Measurements from ENCODE around the gene EXOSC7. TPM values are rescaled to one million over a fixed set of nuclear protein-coding genes. Genes with fewer than 3 reads are reported as not detected.
A peak's percentile ranks its signal among the peaks of the same experiment; 100 is the strongest.
"Not testable (repeated sequence)": the region's sequence is repeated elsewhere in the genome, so short reads cannot be mapped to it uniquely, and the experiment has no call there.

EXOSC7 gene
- 10 to 100 TPM; 50.7 to 75.7 TPM for total RNA-seq

DNA sequence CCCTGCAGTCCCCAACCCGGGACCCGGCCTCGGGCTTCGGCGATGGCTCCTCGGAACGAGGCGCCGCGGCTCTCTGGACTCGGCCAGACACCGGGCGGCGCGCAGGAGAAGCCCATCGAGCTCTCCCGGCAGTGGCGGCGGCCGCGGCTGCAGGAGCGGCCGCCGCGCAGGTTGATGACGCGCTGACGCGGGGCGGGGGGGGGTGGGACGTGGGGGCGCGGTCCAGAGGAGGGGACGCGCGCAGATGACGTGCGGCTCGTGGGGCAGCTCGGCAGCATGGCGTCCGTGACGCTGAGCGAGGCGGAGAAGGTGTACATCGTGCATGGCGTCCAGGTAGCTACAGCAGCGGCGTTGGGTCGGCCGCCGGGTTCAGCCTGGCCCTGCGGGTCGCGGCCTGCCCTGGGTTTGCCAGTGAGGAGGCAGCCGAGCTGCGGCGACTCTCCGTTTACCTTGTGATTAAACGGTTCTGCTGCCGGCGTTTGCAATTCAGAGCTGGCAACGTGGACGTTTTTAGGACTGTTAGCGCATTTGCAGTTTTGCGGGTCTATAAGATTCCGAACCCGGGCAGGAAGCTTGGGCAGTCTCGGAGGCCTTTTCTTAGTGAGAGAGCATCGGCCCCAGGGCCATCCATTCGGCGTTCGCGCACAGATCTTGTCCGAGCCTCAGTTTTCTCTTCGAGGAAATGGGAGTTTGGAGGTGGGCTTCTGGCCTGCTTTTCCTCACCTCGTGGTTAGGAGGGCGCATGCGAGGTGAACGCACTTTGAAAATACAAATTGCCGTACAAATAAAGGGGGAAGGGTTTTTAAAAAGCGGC lies at the start of gene EXOSC7, which contains the start of gene ZDHHC3:
EXOSC7 (plus strand) TSS at position 243 of the 814 bp plus-strand sequence; CDS start at position 277, 34 bp downstream.
ZDHHC3 (minus strand) TSS at position 173 of the 814 bp plus-strand sequence. CDS start 16,738 bp downstream, outside the sequence.
- ATAC-seq = peak; percentile 93 to 95
- Mint-ChIP-seq H3K36me3 (no peaks in the 10 kb centered on the region), H3K27ac (peak within 1 kb of the TSS; percentile 95 to 97), H3K27me3 (no peaks in the 10 kb centered on the region), H3K4me3 (peak within 1 kb of the TSS; percentile 98), H3K4me1 (ENCODE audit: low read depth in 2 of 2) (peaks cover 54 to 66% of the 10 kb centered on the region in 2 donors), H3K9me3 (no peaks in the 10 kb centered on the region)
- peak; percentile 90 for DNase-seq (ENCODE audit: low spot score)

DNA sequence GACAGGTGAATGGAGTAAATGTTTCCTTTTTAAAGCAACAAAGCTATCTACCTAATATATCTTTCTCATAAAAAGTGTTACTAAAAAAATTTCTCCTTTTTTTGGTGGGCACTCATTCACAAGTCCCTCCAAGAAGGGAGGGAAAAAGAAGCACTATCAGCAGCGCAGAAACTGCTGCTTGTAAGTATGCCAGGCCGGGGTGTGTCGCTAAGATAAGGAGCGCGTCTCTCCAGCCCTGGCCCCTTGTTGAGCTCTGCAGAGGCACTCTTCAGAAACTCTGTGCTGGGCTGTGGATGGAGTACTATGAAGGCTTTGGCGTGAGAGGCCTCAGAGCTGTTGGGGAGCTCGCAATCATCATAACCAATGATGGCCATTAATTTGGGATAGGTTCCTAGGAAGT lies 49.1 kb upstream of the EXOSC7 start:
- Mint-ChIP-seq H3K4me1 (ENCODE audit: low read depth in 2 of 2) (peaks cover 0 to 3% of the 10 kb centered on the region in 2 donors), H3K27ac (peak overlapping the region in 1 of 2 donors; percentile 43), H3K4me3 (no peak overlapping the region), H3K9me3 (no peaks in the 10 kb centered on the region), H3K36me3 (peaks cover 8% of the 10 kb centered on the region), H3K27me3 (no peaks in the 10 kb centered on the region)
- DNase-seq (ENCODE audit: low spot score) (no peak), ATAC-seq (no peak)

DNA sequence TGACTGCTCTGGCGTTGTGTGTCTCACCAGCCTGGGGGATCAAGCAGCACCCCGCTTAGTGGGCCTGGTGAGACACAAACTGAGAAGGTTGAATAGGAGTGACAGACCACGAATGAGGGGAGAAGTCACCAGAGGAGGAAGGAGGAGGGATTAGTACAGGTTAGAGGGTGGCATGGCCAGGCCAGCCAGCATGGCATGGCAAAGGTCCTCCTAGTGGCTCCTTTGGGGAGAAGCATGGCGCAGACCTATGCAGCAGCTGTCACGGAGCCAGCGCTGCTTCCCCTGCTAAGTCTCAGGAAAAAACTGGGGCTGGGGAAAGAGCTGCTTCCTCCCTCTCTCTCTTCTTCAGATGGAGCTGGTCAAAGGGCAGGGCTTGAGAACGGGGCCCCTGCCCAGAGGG lies 48.7 kb upstream of the EXOSC7 start:
- no peak overlapping the region for H3K27ac Mint-ChIP-seq
- peaks cover 8% of the 10 kb centered on the region for H3K36me3 Mint-ChIP-seq
- DNase-seq (ENCODE audit: low spot score) = no peak
- ATAC-seq = no peak
- peaks cover 0 to 3% of the 10 kb centered on the region in 2 donors for H3K4me1 Mint-ChIP-seq (ENCODE audit: low read depth in 2 of 2)
- H3K9me3 Mint-ChIP-seq = no peaks in the 10 kb centered on the region
- no peak overlapping the region for H3K4me3 Mint-ChIP-seq
- no peaks in the 10 kb centered on the region for H3K27me3 Mint-ChIP-seq

DNA sequence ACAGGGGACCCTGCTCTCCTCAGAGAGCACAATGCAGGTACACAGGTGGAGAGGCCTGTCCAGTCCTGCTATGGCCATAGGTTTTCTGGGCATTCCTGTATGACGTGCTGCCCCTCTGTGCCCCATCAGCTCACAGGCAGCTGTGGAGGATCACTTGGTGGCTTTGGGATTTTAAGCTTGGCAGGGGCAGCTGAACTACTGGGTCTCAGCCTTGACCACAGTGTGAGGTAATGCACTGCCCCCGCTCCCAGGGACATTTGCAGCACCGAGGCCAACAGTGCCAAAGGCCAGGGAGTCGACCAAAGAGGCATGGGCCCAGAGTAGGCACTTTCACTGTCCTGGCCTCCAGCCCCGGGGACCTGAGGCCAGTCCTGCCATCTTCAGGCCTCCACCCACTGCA lies 46.3 kb upstream of the EXOSC7 start:
- peaks cover 6 to 11% of the 10 kb centered on the region in 2 donors for H3K4me1 Mint-ChIP-seq (ENCODE audit: low read depth in 2 of 2)
- ATAC-seq (no peak), DNase-seq (ENCODE audit: low spot score) (no peak)
- no peaks in the 10 kb centered on the region for H3K27me3 Mint-ChIP-seq
- no peaks in the 10 kb centered on the region for H3K9me3 Mint-ChIP-seq
- H3K4me3 Mint-ChIP-seq = no peak overlapping the region
- H3K27ac Mint-ChIP-seq = no peak overlapping the region
- peaks cover 8% of the 10 kb centered on the region for H3K36me3 Mint-ChIP-seq

DNA sequence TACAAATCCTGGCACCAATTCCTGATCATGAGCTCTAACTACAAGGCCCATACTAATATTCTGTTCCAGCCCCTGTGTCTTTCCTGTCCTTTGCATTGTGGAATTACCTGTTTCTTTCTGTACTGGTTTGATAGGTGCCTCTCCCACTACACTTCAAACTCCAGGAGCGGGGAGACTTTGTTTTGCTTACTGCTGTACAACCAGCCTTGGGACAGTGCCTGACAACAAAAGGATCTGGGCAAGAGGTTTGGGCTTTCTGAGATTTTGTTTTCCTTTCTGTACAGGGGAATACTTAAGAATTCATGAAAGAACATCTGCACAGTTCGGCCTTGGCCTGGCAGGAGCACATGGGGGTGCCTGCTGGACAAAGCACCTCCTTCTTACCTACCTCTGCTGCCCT lies 45.1 kb upstream of the EXOSC7 start:
- H3K9me3 Mint-ChIP-seq = no peaks in the 10 kb centered on the region
- H3K4me1 Mint-ChIP-seq (ENCODE audit: low read depth in 2 of 2) = peaks cover 10 to 15% of the 10 kb centered on the region in 2 donors
- H3K27me3 Mint-ChIP-seq = no peaks in the 10 kb centered on the region
- DNase-seq (ENCODE audit: low spot score) (no peak), ATAC-seq (no peak)
- no peak overlapping the region for H3K4me3 Mint-ChIP-seq
- no peak overlapping the region for H3K27ac Mint-ChIP-seq
- peaks cover 2% of the 10 kb centered on the region for H3K36me3 Mint-ChIP-seq

DNA sequence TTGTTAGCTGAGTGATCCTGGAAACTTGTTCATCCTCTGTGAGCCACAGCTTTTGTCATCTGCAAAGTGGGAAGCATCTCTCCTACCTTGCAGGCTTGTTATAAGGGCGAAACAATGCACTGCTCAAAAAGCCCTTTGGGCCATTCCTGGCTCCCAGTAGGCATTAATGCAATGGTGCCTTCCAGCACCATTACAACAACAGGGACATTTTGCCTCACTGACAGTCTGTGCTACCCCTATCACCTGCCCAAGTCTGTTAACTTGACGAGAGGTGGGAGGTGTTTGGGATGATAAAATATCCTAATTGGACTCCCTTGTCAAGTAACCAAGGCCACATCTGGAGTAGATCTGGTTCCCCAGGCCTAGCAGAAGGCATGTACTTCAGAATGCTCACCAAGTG lies 44.3 kb upstream of the EXOSC7 start:
- Mint-ChIP-seq H3K4me1 (ENCODE audit: low read depth in 2 of 2) (peaks cover 16 to 21% of the 10 kb centered on the region in 2 donors), H3K4me3 (no peak overlapping the region), H3K27me3 (no peaks in the 10 kb centered on the region), H3K27ac (no peak overlapping the region), H3K9me3 (no peaks in the 10 kb centered on the region), H3K36me3 (peaks cover 4% of the 10 kb centered on the region)
- DNase-seq (ENCODE audit: low spot score) (no peak), ATAC-seq (no peak)

DNA sequence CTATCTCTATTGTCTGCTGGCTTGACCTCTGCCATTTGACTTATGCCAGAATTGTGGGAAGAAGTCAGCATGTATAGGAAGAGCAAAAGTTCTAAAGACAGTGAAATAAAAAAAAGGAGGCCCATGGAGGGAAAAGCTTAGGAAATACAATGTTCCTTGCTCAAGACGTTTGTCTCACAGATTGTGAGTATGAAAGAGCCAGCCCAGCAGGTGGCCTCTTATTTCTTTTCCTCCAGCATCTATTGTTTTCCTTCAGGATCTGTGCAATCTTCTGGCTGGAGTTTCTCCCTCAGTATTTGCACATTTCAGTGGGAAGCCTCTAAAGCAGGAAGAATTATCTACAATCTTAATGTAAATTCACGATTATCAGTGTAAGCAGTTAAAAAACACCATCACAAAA lies 43.8 kb upstream of the EXOSC7 start:
- Mint-ChIP-seq H3K27me3 (no peaks in the 10 kb centered on the region), H3K36me3 (peaks cover 4% of the 10 kb centered on the region), H3K4me1 (ENCODE audit: low read depth in 2 of 2) (peaks cover 16 to 19% of the 10 kb centered on the region in 2 donors), H3K27ac (peak overlapping the region in 1 of 2 donors; percentile 19), H3K9me3 (no peaks in the 10 kb centered on the region), H3K4me3 (no peak overlapping the region)
- ATAC-seq = no peak
- DNase-seq (ENCODE audit: low spot score) = no peak

DNA sequence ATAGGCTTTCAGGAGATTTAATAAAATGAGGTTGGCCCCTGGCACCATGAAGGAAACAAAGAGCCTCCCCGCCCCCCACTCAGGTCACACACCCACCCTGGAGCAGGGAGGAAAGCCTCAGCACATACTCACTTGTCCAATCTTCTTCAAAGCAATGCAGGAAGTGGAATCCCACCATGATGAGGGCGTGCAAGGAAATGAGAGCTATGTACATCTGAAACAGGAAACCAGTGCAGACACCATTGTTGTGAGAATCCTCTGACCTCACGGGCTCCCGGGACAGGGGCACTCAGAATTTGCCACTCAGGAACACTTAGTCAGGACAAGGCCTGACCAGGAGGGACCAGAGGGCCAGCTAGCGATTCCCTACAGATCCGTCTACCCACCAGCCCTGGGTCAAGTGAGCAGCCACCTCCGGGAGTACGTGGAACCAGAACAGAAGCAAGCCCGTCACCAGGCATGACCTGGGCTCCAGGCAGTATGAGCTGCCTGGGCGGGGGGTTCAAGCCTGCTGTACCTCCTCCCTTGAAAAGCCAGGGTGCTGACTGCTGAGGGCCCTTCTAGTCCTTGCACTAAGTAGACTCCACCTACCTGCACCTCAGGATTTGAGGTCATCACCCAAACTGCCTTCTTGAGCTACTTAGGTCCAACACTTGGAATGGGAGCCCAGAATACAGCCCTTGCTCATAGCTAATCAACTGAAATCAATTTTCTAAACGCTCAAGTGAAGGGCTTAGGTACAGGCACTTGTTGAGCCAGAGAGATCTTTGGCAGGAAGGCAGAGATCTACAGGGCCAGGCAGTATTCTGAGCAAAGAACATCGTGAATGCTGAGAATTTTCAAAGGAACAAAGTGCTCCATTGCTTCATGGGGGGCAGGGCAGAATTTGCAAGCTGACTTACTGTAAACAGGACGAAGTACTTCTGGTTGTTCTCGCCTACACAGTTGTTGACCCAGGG lies 42.8 kb upstream of the EXOSC7 start:
- Mint-ChIP-seq H3K27me3 (no peaks in the 10 kb centered on the region), H3K4me3 (no peak overlapping the region), H3K9me3 (no peaks in the 10 kb centered on the region), H3K36me3 (peaks cover 4% of the 10 kb centered on the region), H3K4me1 (ENCODE audit: low read depth in 2 of 2) (peaks cover 16 to 19% of the 10 kb centered on the region in 2 donors), H3K27ac (peak overlapping the region in 1 of 2 donors; percentile 19)
- DNase-seq (ENCODE audit: low spot score) (no peak), ATAC-seq (peak in 1 of 2 donors; percentile 18)

DNA sequence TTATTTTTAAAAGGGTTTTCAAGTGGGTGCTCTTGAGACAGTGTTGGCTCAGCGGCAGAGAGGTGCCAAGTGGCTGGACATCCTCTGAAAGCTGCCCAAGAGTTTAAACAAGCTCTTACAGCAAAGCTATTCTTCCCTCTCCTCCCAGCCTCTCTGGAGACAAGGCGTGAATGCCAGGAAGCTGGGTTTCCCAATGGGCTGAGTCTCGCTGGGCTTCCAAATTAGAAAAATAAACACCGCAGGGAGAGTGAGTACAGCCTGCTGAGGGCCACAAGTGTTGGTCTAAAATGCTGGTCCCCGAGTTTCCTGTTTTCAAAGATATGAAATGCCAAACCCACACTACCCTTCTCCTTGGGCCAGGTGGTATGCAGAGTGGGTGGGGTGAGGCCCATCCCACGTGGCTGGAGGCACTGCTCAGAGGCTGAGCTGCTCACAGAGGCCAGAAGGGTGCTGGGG lies 36.4 kb upstream of the EXOSC7 start:
- Mint-ChIP-seq H3K27ac (no peak overlapping the region), H3K9me3 (no peaks in the 10 kb centered on the region), H3K36me3 (peaks cover 14% of the 10 kb centered on the region), H3K4me3 (no peak overlapping the region), H3K27me3 (no peaks in the 10 kb centered on the region), H3K4me1 (ENCODE audit: low read depth in 2 of 2) (peaks cover 19% of the 10 kb centered on the region in 2 donors)
- no peak for DNase-seq (ENCODE audit: low spot score)
- no peak for ATAC-seq

DNA sequence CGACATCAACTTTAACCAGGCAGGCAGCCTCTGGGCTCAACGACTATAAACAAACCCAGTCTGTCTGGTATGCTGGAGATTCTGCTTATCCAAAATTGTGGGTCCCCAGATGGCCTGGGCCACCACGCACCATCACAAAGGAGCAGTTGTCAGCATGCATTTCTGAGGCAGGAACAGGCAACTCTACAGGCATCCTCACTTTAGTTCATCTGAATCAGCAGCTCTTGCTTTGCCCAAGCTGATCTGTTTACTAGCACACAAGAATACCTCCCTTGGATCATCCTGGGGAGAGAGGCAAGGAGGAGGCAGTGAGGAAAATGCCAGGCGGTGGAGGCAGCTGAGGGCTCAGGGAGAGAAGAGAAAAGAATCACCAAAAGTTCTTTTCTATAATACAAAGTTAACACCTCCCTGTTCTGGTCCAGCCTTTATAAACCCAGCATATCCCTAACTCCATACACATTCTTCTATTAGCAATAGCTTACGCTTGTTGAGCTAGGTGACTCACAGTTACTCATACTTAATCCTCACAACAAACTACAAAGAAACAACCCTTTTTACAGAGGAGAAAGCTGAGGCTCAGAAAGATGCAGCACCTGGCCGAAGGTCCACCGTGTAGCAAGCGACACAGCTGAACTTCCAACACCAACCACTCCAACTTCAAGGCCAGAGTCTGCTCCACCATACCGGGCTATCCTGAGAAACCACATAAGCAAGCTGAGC lies 33.7 kb upstream of the EXOSC7 start:
- H3K27ac Mint-ChIP-seq = no peak overlapping the region
- no peak for ATAC-seq
- H3K36me3 Mint-ChIP-seq = peaks cover 10% of the 10 kb centered on the region
- no peak overlapping the region for H3K4me3 Mint-ChIP-seq
- peaks cover 19 to 24% of the 10 kb centered on the region in 2 donors for H3K4me1 Mint-ChIP-seq (ENCODE audit: low read depth in 2 of 2)
- no peaks in the 10 kb centered on the region for H3K9me3 Mint-ChIP-seq
- no peaks in the 10 kb centered on the region for H3K27me3 Mint-ChIP-seq
- DNase-seq (ENCODE audit: low spot score) = no peak

DNA sequence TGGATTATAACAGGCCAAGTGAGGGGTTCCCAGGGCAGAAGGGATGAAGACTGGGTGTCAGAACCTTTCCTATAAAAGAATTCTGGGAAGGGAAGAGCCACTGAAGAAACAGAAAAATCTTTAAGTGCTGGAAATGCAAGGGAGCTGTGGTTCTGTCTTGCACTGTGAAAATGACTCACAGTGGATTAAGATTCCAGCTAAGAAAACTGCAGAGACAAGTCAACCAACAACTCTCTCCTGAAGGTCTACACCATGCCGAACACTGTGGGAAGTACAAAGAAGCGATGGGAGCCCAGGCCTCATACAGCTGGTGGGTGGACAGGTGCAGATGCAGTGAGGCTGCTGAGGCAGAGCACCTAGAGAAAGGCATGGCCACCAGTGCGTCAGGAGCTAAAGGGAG lies 27.8 kb upstream of the EXOSC7 start:
- Mint-ChIP-seq H3K27ac (peak overlapping the region in 1 of 2 donors; percentile 76), H3K4me1 (ENCODE audit: low read depth in 2 of 2) (peaks cover 37 to 38% of the 10 kb centered on the region in 2 donors), H3K9me3 (no peaks in the 10 kb centered on the region), H3K27me3 (no peaks in the 10 kb centered on the region), H3K4me3 (no peak overlapping the region), H3K36me3 (no peaks in the 10 kb centered on the region)
- ATAC-seq (no peak), DNase-seq (ENCODE audit: low spot score) (no peak)

DNA sequence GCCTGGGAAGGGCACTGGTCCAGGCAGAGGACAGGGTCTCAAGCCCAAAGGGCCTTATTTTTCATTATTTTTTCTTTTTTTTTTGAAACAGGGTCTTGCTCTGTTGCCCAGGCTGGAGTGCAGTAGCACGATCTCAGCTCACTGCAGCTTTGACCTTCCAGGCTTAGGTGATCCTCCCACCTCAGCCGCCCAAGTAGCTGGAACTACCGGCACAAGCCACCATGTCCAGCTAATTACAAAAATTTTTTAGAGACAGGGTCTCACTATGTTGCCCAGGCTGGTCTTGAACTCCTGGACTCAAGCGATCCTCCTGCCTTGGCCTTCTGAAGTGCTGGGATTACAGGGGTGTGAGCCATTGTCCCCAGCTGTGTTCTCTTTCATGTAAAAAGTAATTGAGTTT lies 26.3 kb upstream of the EXOSC7 start:
- H3K9me3 Mint-ChIP-seq; H3K27ac Mint-ChIP-seq; ATAC-seq; DNase-seq (ENCODE audit: low spot score); H3K4me3 Mint-ChIP-seq; H3K27me3 Mint-ChIP-seq; H3K36me3 Mint-ChIP-seq: not testable (repeated sequence)
- H3K4me1 Mint-ChIP-seq (ENCODE audit: low read depth in 2 of 2) = peaks cover 39 to 40% of the 10 kb centered on the region in 2 donors

DNA sequence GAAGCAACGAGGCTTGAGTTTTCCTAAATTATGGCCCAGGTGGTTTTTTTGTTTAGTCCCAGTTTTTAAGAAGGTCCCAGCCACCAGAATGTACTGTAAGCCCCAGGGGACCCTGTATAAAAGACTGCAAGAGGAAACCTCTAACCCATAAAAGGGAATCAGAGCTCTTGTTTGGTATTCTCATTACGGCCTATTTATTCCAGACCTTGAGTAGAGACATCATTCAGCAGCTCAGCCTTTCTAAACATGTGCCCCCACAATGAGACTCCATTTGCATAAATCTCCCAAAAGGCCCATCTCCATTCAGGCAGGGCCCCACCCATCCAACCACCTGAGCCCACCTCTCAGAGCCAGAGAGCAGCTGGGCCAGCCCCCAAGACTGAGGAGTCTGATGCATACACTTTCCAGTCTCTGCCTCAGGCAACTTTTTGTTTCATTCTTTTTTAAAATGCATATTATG lies 25.7 kb upstream of the EXOSC7 start:
- Mint-ChIP-seq H3K9me3 (no peaks in the 10 kb centered on the region), H3K27me3 (no peaks in the 10 kb centered on the region), H3K36me3 (no peaks in the 10 kb centered on the region), H3K27ac (no peak overlapping the region), H3K4me1 (ENCODE audit: low read depth in 2 of 2) (peaks cover 42 to 44% of the 10 kb centered on the region in 2 donors), H3K4me3 (no peak overlapping the region)
- no peak for ATAC-seq
- DNase-seq (ENCODE audit: low spot score) = no peak
